ENCODE results near the gene PARD3.
"Not testable (repeated sequence)": the region's sequence is repeated elsewhere in the genome, so short reads cannot be mapped to it uniquely, and the experiment has no call there.

PARD3 gene

GRCh38 chr10:34742456-34742855 lies 72.6 kb downstream of the PARD3 start:
- no peak for DNase-seq (ENCODE audit: low spot score)

DNA sequence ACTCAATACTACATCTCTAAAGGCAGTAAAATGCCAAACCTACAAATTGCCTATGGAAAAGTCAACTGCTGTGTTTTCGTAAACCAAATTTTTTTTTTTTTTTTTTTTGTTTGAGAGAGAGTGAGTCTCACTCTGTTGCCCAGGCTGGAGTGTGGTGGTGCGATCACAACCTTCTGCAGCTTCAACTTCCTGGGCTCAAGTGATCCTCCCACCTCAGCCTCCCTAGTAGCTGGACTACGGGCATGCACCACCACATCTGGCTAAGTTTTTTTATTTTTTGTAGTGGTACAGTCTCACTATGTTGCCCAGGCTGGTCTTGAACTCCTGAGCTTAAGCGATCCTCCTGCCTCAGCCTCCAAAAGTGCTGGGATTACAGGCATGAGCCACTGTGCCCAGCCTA lies 74.0 kb downstream of the PARD3 start:
- DNase-seq (ENCODE audit: low spot score) = not testable (repeated sequence)

GRCh38 chr10:34740321-34740720 lies 74.8 kb downstream of the PARD3 start:
- no peak for DNase-seq (ENCODE audit: low spot score)

DNA sequence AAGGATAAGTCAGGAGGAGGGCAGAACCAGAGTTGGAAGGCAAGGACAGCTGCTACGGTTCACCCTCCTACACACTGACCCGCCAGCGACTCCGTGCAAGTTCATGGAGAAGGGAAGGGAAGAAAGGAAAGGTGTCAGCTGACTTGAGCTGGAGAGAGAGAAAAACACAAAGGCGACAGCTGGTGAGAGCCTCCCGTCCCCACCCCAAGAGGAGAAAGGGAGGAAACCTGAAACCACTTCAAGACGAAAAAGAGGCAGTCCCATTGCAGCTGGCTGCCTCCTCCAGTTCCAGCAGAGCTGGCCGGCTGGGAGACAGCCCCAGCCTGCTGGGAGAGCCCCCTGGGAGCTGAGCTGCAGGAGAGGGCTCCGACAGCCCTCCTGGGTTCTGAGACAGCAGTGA lies 75.2 kb downstream of the PARD3 start:
- no peak for DNase-seq (ENCODE audit: low spot score)

DNA sequence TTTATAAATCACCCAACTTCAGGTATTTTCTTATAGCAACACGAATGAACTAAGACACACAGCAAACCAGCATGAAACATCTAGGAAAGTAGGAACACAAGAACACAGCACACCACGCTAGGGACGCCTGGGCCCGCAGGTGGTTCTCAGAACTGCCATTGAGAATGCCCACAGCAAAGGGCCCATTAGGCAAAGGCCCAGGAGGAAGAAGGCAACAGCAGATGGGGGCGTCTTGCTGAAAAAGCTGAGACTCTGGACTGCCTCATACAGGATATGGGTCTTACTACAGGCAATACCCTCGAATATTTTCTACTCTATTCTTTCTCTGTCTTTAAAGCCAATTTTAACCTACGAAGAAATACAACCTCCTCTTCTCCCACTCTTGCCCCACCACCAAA lies 77.3 kb downstream of the PARD3 start:
- DNase-seq (ENCODE audit: low spot score) = no peak

DNA sequence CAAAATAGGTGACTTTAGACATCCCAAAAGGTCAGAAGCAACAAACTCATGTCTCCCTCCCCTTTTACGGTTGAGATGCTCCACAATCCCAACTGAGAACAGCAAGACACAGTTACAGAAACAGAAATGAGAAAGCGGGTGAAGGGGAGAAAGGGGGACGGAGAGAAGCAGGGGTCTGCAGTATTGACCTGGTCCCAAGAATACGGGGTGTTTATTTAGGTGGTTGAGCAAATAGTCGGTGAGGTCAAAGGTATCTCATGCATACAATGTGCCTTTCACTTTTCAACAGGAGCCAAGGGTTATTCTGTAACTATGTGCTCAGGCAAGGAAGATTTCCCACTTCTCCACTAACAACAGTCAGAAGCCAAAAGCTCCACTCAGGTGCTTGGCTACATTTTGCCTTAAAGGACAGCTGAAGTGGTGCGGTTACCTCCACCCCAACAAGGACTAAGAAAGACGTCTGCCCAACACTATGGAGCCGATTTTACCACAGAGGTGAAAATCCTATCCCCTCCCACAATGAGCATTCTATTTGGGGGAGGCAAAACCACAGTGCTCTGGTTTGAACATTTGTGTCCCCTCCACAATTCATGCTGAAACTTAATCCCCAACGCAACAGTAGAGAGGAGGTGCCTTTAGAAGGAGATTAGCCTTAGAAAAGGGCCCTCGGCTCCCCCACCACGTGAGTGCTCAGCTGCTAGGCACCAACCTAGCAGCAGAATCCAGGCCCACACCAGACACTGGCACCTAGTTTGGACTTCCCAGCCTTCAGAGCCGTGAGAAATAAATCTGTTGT lies 77.9 kb downstream of the PARD3 start:
- DNase-seq (ENCODE audit: low spot score) = peak; percentile 52

- no peak for DNase-seq (ENCODE audit: low spot score)
Observed at GRCh38 chr10:34734918-34735317, 80.2 kb downstream of the PARD3 start.

DNA sequence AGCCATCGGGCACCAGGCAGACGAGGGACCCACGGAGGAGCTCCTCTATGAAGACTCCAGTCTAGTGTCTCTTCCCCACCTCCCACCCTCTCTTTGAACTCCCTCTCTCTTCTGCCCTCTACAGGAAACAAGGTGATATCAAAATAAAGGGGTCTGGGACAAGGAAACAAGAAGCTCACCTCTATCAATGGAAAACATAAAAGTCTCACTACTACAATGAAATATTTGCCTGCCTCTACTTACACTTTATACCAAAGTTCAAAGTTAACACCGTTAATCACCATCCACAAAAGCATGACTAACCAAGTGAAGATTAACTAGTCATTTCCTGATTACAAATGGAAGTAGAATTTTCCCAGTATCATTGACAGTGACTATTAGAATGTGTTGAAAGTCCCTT lies 82.2 kb downstream of the PARD3 start:
- DNase-seq (ENCODE audit: low spot score) = no peak

DNA sequence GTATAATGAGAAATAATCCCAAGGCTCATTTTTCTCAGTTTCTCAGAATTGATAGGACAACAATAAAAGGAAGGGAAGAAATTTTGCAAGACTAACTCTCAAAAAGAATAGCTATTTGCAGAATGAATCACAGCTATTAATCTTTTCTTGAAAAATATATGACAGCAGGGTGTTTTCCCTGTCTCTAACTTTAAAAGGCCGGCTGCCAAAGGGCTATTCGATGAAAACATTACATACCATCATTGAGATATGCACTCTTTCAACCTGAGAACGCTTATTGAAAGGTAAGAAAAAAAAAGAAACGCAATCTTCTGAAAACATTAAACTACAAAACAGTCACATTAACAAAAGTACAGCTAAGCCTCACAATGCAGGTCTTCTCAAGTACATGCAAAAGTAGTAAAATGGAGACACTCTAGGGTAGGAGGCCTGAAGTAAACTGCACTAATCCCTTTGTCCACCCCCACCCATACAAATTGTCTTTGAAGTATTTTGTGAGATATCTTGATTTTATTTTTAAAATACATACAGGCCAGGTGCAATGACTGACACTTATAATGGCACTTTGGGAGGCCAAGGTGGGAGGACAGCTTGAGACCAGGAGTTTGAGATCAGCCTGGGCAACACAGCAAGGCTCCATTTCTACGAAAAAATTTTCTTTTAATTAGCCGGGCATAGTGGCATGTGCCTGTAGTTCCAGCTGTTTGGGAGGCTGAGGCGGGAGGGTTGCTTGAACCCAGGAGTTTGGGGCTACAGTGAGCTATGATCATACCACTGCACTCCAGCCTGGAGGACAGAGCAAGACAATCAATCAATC lies 83.0 kb downstream of the PARD3 start:
- no peak for DNase-seq (ENCODE audit: low spot score)

DNA sequence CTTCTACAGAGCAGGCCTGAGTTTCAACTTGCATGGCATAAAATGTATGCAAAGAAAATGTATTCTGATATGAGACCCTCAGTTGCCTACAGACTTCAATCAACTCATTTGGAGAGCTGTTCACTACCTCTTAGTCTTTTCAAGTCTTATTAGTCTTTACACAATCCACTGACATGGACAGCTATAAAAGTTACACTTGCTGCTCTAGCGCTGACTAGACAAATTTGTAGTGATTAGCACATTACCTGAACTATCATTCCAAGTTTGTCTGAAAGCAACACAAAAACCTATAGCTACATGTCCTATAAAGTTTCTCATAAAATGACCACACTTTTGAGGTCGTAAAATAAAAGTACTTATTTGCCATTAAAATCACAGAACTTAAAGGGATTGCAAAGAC lies 83.9 kb downstream of the PARD3 start:
- no peak for DNase-seq (ENCODE audit: low spot score)

DNA sequence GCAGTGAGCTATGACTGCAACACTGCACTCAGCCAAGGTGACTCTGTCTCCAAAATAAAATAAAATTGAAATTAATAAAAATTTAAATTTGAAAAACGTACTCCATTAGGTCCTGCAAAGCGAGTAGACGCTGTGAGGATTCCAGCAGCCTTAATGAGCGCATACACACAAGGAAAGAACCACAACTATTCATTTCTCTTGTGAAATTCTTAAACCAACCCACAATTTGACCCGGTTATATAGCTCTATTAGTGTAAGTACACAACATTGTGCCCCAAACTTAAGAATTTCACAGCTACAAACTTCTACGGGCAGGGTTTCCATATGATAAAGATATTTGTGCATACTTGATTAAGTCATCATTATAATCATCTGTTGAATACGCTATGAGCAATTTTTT lies 84.4 kb downstream of the PARD3 start:
- no peak for DNase-seq (ENCODE audit: low spot score)

GRCh38 chr10:34729619-34730018 lies 85.5 kb downstream of the PARD3 start:
- no peak for DNase-seq (ENCODE audit: low spot score)

DNA sequence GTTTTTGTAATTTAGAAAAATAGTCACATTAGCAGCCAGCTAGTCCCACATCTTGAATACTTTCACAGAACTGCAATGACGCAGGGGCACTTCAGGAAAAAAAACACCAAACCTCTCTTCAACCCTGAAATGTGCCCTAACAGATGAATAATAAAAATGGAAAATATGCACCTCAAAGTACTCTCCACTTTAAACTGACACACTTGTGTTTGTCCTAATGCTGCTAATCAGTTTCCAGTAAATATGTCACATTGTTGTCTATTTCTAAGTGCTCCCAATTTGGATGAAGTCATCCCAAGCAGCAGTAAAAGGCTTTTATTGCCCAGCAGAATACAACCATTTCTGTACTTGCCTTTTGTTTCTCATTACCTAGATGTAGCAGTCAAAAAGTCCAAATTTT lies 86.7 kb downstream of the PARD3 start:
- no peak for DNase-seq (ENCODE audit: low spot score)

DNA sequence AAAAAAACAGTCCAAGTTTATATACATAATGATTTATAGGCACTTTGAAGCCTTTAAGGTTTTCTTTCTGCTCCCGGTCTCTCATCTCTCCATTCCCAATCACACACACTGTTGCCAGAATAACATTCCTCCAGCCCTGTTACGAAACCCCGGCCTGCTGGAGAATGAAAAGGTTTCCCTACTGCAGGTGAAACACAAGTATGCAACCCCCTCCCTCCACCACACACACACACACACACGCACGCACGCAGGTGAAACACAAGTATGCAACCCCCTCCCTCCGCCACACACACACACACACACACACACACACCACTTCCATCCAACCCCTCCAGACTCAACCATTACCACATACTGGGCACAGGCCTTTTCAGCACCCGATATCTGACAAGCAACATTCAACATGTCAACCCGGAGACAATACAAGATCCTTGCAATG lies 87.5 kb downstream of the PARD3 start:
- DNase-seq (ENCODE audit: low spot score) = no peak

- DNase-seq (ENCODE audit: low spot score) = no peak
Observed at GRCh38 chr10:34726862-34727261, 88.2 kb downstream of the PARD3 start.

DNA sequence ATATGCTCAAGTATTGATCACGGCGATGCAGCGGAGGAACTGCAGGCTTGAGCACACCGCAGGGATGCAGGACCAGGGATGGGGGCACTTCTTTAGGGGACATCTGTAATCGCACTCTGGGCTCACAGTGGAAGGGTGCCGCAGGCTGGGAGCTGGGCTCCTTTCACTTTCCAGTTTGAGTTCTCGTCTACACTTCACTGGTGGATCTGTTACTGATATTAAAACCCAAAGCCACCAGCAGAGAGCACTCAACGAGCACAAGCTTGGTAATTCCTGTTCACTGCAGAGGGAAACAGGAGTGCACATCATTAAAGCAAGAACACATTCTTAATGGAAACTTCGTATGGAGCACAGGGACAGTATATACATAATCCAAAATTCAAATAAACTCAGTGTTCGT lies 91.3 kb downstream of the PARD3 start:
- no peak for DNase-seq (ENCODE audit: low spot score)

DNA sequence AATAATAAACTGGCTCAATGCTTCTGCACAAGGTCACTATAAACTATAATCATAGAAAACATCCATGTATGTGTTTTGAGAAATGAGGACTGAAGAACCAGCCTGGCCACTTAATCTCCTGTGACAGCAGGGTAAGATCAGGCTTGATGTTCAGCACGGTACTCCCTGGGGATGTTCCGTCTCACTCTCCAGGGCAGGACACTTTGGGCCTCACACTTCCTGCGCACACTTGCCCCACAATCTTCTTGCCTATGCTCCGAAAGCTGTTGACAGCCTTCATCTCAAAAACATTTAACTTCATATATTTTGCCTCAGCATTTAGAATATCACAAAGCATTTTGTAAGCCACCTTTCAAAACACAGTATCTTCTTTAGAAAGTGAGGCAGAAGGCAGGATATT lies 92.7 kb downstream of the PARD3 start:
- no peak for DNase-seq (ENCODE audit: low spot score)

DNA sequence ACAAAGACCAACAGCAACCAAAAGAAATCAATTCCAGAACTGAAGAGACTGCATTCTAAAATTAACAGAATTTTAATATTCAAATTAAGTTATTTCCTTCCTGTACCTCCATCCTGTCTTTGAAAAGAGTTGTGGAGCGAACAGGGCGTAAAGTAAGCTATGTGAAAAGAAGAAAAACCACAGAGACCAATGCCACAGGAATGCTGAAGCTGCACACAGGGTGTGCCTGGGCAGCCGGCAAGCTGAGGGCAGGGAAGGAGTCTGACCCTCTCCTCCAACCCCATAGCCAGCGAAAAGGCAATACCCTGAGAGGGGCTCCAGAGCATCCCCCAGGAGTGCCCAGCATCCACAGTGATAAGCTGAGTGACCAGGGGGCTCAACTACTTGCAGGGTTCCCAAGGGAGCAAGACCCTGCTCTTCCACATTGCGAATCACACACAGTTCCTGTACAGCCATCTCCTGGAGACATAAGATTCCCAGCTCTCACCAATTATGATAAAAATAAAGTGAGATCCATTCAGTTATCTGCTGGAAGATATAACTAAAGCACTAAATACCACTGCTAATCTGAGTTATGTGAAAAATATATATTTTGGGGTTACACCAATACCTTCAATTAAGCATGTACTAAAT lies 93.8 kb downstream of the PARD3 start:
- no peak for DNase-seq (ENCODE audit: low spot score)

GRCh38 chr10:34719746-34720145 lies 95.3 kb downstream of the PARD3 start:
- DNase-seq (ENCODE audit: low spot score) = no peak

GRCh38 chr10:34719328-34719727 lies 95.8 kb downstream of the PARD3 start:
- DNase-seq (ENCODE audit: low spot score) = no peak

DNA sequence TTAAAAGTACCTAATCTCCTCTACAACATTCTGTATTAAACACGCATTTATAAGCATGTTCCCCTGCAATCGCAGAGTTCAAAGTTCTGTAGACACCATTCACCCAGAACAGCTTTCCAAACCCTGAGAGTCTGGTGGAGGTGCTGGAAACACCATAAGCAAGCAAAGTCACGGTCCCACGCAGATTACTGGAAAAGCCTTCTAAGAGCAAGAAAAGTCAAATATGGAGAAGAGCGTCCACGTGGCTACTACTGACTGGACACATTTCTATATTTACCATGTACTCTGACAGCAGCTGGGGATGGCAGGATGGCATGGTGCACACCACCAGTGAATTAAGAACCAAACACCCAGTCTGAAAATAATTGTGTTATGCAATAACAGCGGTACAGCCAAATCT lies 97.7 kb downstream of the PARD3 start:
- no peak for DNase-seq (ENCODE audit: low spot score)

- no peak for DNase-seq (ENCODE audit: low spot score)
Observed at GRCh38 chr10:34716958-34717357, 98.1 kb downstream of the PARD3 start.

- no peak for DNase-seq (ENCODE audit: low spot score)
Observed at GRCh38 chr10:34716234-34716633, 98.9 kb downstream of the PARD3 start.
